Adrenal gland (tissue), 5 donors: Measurements from ENCODE around the gene SYT14.

Experiments used
- CTCF ChIP-seq, 6 experiments: fragments of 450-650 bp in 4 of 6; fragments of 200-600 bp in 2 of 6; sonication (generic) in 1 of 6; IDR thresholded peaks; 1 replicate in 5 of 6; 2 replicates in 1 of 6; pipeline versions ENCODE4 v1.5.1 to v1.8.0; 2016 to 2021; ENCODE audit warnings: antibody characterized with exemption in 6 of 6, mild to moderate bottlenecking in 2 of 6, moderate library complexity in 1 of 6
- POLR2A ChIP-seq, 2 donors: fragments of 450-650 bp; IDR thresholded peaks; one replicate each; pipeline ENCODE4 v1.6.1; 2017; ENCODE audit warnings: antibody characterized with exemption in 2 of 2, mild to moderate bottlenecking in 2 of 2, moderate library complexity in 1 of 2
- donor health status: DM: no; HTN: no; CAD: no.

GRCh38 chr1:209985002-209985401 is 47.0 kb downstream of the SYT14 start:
- TF ChIP-seq CTCF (IDR thresholded peaks at IDR 0.05) (no peak), POLR2A (IDR thresholded peaks at IDR 0.05) (no peak)
